ENCODE results near the gene ANKRD63.

Gene ANKRD63

GRCh38 chr15:40254452-40254851, 28.4 kb downstream of the ANKRD63 start:
- no peak for DNase-seq

GRCh38 chr15:40253167-40253790, 29.6 kb downstream of the ANKRD63 start:
- DNase-seq: no peak

- peak; percentile 71 for DNase-seq
These were observed 30.3 kb downstream of the ANKRD63 start for GRCh38 chr15:40252438-40253166.

GRCh38 chr15:40252141-40252437, 30.8 kb downstream of the ANKRD63 start:
- no peak for DNase-seq

- no peak for DNase-seq
These were observed 31.3 kb downstream of the ANKRD63 start for GRCh38 chr15:40251486-40252140.

- no peak for DNase-seq
These were observed 31.9 kb downstream of the ANKRD63 start for GRCh38 chr15:40250771-40251483.

GRCh38 chr15:40250304-40250656, 32.6 kb downstream of the ANKRD63 start:
- DNase-seq: no peak

GRCh38 chr15:40249477-40250303, 33.2 kb downstream of the ANKRD63 start:
- no peak for DNase-seq

GRCh38 chr15:40248006-40248783, 34.7 kb downstream of the ANKRD63 start:
- DNase-seq: peak; percentile 55

GRCh38 chr15:40247406-40247971, 35.4 kb downstream of the ANKRD63 start:
- DNase-seq: no peak

GRCh38 chr15:40246496-40247280, 36.2 kb downstream of the ANKRD63 start:
- DNase-seq: no peak

- DNase-seq: no peak
These were observed 37.0 kb downstream of the ANKRD63 start for GRCh38 chr15:40245666-40246450.

- DNase-seq: no peak
These were observed 37.8 kb downstream of the ANKRD63 start for GRCh38 chr15:40244961-40245523.

GRCh38 chr15:40243126-40243810, 39.6 kb downstream of the ANKRD63 start:
- DNase-seq: no peak

- DNase-seq: no peak
These were observed 40.3 kb downstream of the ANKRD63 start for GRCh38 chr15:40242601-40243000.

- DNase-seq: no peak
These were observed 40.7 kb downstream of the ANKRD63 start for GRCh38 chr15:40242213-40242599.

GRCh38 chr15:40241269-40242212, 41.3 kb downstream of the ANKRD63 start:
- DNase-seq: no peak
